HEK293 (cell line): ENCODE data around the gene SYNJ2.

Experiments
- EGR2 ChIP-seq: fragments of 450-650 bp; formaldehyde crosslinking; IDR thresholded peaks from 2 replicates; pipeline ENCODE4 v1.5.1; 2016; ENCODE audit warnings: low read depth, missing biosample characterization, missing genetic modification characterization
- HOXA7 ChIP-seq: sonication (generic); formaldehyde crosslinking; IDR thresholded peaks from 2 replicates; pipeline ENCODE4 v1.8.1; 2022; ENCODE audit warnings: missing genetic modification reagents, borderline replicate concordance
- HOXC10 ChIP-seq: sonication (generic); formaldehyde crosslinking; IDR thresholded peaks from 2 replicates; pipeline ENCODE4 v1.8.1; 2023; ENCODE audit warnings: mild to moderate bottlenecking, missing genetic modification reagents
- SALL2 ChIP-seq: fragments of 450-650 bp; formaldehyde crosslinking; IDR thresholded peaks from 2 replicates; pipeline ENCODE4 v1.5.0; 2017; ENCODE audit warnings: missing biosample characterization, mild to moderate bottlenecking, missing genetic modification characterization, borderline replicate concordance
- SP7 ChIP-seq: fragments of 450-650 bp; formaldehyde crosslinking; IDR thresholded peaks from 2 replicates; pipeline ENCODE4 v1.5.1; 2016; ENCODE audit warnings: missing biosample characterization, missing genetic modification characterization
- TCF7L2 ChIP-seq: IDR thresholded peaks from 2 replicates; pipeline ENCODE4 v1.6.1; 2011; ENCODE audit warnings: low read depth, mild to moderate bottlenecking, inconsistent platforms, low read length, moderate library complexity, borderline replicate concordance
- TRIM28 ChIP-seq: IDR thresholded peaks from 2 replicates; pipeline ENCODE4 v1.6.1; 2011; ENCODE audit warnings: low read length, control low read depth, borderline replicate concordance
- ZBTB21 ChIP-seq: fragments of 450-650 bp; formaldehyde crosslinking; IDR thresholded peaks from 2 replicates; pipeline ENCODE4 v1.5.1; 2017; ENCODE audit warnings: missing biosample characterization, missing genetic modification characterization
- ZIC2 ChIP-seq: fragments of 450-650 bp; formaldehyde crosslinking; IDR thresholded peaks from 2 replicates; pipeline ENCODE4 v1.5.1; 2016; ENCODE audit warnings: missing biosample characterization, missing genetic modification characterization
- ZNF140 ChIP-seq: fragments of 450-650 bp; formaldehyde crosslinking; IDR thresholded peaks from 2 replicates; pipeline ENCODE4 v1.5.1; 2016; ENCODE audit warnings: missing biosample characterization, missing genetic modification characterization
- ZNF175 ChIP-seq: fragments of 450-650 bp; formaldehyde crosslinking; IDR thresholded peaks from 2 replicates; pipeline ENCODE4 v1.5.1; 2016; ENCODE audit warnings: missing biosample characterization, missing genetic modification characterization
- ZNF266 ChIP-seq: fragments of 450-650 bp; formaldehyde crosslinking; IDR thresholded peaks from 2 replicates; pipeline ENCODE4 v1.5.1; 2016; ENCODE audit warnings: missing biosample characterization, missing genetic modification characterization, low read depth
- ZNF324 ChIP-seq: fragments of 450-650 bp; formaldehyde crosslinking; IDR thresholded peaks from 2 replicates; pipeline ENCODE4 v1.5.1; 2016; ENCODE audit warnings: missing biosample characterization, missing genetic modification characterization
- ZNF354C ChIP-seq: fragments of 450-650 bp; formaldehyde crosslinking; IDR thresholded peaks from 2 replicates; pipeline ENCODE4 v1.5.1; 2016; ENCODE audit warnings: missing biosample characterization, missing genetic modification characterization, low read depth, borderline replicate concordance
- ZNF391 ChIP-seq: fragments of 450-650 bp; formaldehyde crosslinking; IDR thresholded peaks from 2 replicates; pipeline ENCODE4 v1.5.1; 2016; ENCODE audit warnings: low read depth, missing biosample characterization, missing genetic modification characterization, borderline replicate concordance
- ZNF501 ChIP-seq: fragments of 450-650 bp; formaldehyde crosslinking; IDR thresholded peaks from 2 replicates; pipeline ENCODE4 v1.5.1; 2016; ENCODE audit warnings: missing biosample characterization, missing genetic modification characterization
- ZNF664 ChIP-seq: fragments of 450-650 bp; formaldehyde crosslinking; IDR thresholded peaks from 2 replicates; pipeline ENCODE4 v1.5.1; 2016; ENCODE audit warnings: missing biosample characterization, missing genetic modification characterization
- ZNF76 ChIP-seq: fragments of 450-650 bp; formaldehyde crosslinking; IDR thresholded peaks from 2 replicates; pipeline ENCODE4; 2016; ENCODE audit warnings: low read depth, missing biosample characterization, missing genetic modification characterization, borderline replicate concordance
- ZNF792 ChIP-seq: fragments of 450-650 bp; formaldehyde crosslinking; IDR thresholded peaks from 2 replicates; pipeline ENCODE4 v1.5.1; 2016; ENCODE audit warnings: missing biosample characterization, missing genetic modification characterization
- ZSCAN23 ChIP-seq: fragments of 450-650 bp; formaldehyde crosslinking; IDR thresholded peaks from 2 replicates; pipeline ENCODE4 v1.5.1; 2016; ENCODE audit warnings: missing biosample characterization, missing genetic modification characterization
- TF ChIP-seq, protein P1 (sequence below): fragments of 450-650 bp; formaldehyde crosslinking; IDR thresholded peaks from 2 replicates; pipeline ENCODE4 v1.5.1; 2016; ENCODE audit warnings: missing biosample characterization, missing genetic modification characterization
- TF ChIP-seq, protein P2 (sequence below): fragments of 450-650 bp; formaldehyde crosslinking; IDR thresholded peaks from 2 replicates; pipeline ENCODE4 v1.5.1; 2016; ENCODE audit warnings: missing biosample characterization, missing genetic modification characterization
- TF ChIP-seq, protein P3 (sequence below): fragments of 450-650 bp; formaldehyde crosslinking; IDR thresholded peaks from 2 replicates; pipeline ENCODE4 v1.5.1; 2016; ENCODE audit warnings: missing biosample characterization, missing genetic modification characterization
- TF ChIP-seq, protein P4 (sequence below): fragments of 450-650 bp; formaldehyde crosslinking; IDR thresholded peaks from 2 replicates; pipeline ENCODE4 v1.5.1; 2016; ENCODE audit warnings: missing biosample characterization, missing genetic modification characterization
- TF ChIP-seq, protein P5 (sequence below): fragments of 450-650 bp; formaldehyde crosslinking; IDR thresholded peaks from 2 replicates; pipeline ENCODE4 v1.5.1; 2016; ENCODE audit warnings: missing biosample characterization, missing genetic modification characterization
- TF ChIP-seq, protein P6 (sequence below): IDR thresholded peaks from 2 replicates; pipeline ENCODE4 v1.6.1; 2011; ENCODE audit warnings: mild to moderate bottlenecking, low read depth, low read length, borderline replicate concordance
- TF ChIP-seq, protein P7 (sequence below): fragments of 450-650 bp; formaldehyde crosslinking; IDR thresholded peaks from 2 replicates; pipeline ENCODE4; 2016; ENCODE audit warnings: missing biosample characterization, missing genetic modification characterization

SYNJ2 gene

DNA sequence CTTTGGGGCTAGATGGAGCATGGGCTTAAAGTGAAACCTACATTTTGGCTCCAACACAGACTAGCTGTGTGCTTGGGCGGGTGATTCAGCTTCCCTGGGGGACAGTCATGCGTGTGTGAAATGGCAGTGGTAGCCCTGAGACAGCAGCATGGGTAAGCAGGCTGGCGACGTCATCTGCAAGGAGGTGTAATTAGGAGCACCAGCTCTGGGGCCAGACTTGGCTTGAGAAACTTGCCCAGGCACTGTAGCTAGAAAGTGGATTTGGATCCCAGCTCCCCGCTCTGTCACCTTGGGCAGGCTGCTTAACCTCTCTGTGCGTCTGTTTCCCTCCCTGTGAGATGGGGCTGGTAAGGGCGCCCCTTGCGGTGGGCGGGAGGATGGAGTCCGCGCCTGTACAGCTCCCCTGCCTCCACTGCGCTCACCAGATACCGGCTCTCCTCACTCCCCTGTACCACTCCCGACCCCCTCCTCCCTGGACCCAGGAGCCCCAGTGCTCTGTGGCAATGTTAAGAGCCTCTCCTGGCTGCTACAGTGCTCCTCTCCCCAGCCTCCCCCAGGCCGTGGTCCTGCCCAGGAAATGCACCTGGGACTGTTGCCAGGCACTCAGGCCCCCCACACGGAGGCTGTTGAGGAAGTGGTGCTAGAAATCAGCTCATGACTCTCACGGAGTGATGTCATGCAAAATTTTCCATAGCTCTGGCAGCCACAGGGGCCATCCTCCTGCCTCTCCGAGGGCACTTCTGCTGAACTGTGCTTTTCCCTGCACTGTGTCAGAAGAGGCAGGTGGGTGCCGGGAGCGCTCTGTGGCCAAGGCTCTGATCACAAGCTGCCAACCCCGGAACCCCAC is 44.6 kb downstream of the SYNJ2 start (continued):
- TF ChIP-seq, protein P1, sequence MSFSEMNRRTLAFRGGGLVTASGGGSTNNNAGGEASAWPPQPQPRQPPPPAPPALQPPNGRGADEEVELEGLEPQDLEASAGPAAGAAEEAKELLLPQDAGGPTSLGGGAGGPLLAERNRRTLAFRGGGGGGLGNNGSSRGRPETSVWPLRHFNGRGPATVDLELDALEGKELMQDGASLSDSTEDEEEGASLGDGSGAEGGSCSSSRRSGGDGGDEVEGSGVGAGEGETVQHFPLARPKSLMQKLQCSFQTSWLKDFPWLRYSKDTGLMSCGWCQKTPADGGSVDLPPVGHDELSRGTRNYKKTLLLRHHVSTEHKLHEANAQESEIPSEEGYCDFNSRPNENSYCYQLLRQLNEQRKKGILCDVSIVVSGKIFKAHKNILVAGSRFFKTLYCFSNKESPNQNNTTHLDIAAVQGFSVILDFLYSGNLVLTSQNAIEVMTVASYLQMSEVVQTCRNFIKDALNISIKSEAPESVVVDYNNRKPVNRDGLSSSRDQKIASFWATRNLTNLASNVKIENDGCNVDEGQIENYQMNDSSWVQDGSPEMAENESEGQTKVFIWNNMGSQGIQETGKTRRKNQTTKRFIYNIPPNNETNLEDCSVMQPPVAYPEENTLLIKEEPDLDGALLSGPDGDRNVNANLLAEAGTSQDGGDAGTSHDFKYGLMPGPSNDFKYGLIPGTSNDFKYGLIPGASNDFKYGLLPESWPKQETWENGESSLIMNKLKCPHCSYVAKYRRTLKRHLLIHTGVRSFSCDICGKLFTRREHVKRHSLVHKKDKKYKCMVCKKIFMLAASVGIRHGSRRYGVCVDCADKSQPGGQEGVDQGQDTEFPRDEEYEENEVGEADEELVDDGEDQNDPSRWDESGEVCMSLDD = peak; percentile 87
- TF ChIP-seq TRIM28 (0 out of 2 replicates have a peak, but pooled peaks have one; percentile 69), SP7 (tag by site-specific recombination) (peak; percentile 84), EGR2 (tag by site-specific recombination) (peak; percentile 9), HOXC10 (CRISPR knock-in tag) (no peak), ZNF354C (tag by site-specific recombination) (no peak), ZNF266 (tag by site-specific recombination) (no peak), ZNF140 (tag by site-specific recombination) (no peak), ZNF792 (tag by site-specific recombination) (no peak), ZNF76 (tag by site-specific recombination) (peak; percentile 66; the same call in 1 of the 2 replicates), ZNF175 (tag by site-specific recombination) (no peak), ZIC2 (peak; percentile 82), HOXA7 (CRISPR knock-in tag) (no peak), ZNF391 (tag by site-specific recombination) (peak; percentile 11; the same call in 1 of the 2 replicates), ZNF324 (tag by site-specific recombination) (peak; percentile 52; the same call in 1 of the 2 replicates), ZNF501 (tag by site-specific recombination) (peak; percentile 88; the same call in 1 of the 2 replicates), ZBTB21 (tag by site-specific recombination) (peak; percentile 95), ZSCAN23 (tag by site-specific recombination) (0 out of 2 replicates have a peak, but pooled peaks have one; percentile 11), ZNF664 (tag by site-specific recombination) (no peak), SALL2 (no peak), TCF7L2 (no peak)
- TF ChIP-seq, protein P2, sequence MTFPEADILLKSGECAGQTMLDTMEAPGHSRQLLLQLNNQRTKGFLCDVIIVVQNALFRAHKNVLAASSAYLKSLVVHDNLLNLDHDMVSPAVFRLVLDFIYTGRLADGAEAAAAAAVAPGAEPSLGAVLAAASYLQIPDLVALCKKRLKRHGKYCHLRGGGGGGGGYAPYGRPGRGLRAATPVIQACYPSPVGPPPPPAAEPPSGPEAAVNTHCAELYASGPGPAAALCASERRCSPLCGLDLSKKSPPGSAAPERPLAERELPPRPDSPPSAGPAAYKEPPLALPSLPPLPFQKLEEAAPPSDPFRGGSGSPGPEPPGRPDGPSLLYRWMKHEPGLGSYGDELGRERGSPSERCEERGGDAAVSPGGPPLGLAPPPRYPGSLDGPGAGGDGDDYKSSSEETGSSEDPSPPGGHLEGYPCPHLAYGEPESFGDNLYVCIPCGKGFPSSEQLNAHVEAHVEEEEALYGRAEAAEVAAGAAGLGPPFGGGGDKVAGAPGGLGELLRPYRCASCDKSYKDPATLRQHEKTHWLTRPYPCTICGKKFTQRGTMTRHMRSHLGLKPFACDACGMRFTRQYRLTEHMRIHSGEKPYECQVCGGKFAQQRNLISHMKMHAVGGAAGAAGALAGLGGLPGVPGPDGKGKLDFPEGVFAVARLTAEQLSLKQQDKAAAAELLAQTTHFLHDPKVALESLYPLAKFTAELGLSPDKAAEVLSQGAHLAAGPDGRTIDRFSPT = peak; percentile 83
- TF ChIP-seq, protein P3, sequence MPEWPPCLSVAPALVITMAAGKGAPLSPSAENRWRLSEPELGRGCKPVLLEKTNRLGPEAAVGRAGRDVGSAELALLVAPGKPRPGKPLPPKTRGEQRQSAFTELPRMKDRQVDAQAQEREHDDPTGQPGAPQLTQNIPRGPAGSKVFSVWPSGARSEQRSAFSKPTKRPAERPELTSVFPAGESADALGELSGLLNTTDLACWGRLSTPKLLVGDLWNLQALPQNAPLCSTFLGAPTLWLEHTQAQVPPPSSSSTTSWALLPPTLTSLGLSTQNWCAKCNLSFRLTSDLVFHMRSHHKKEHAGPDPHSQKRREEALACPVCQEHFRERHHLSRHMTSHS (tag by site-specific recombination) = no peak
- TF ChIP-seq, protein P4, sequence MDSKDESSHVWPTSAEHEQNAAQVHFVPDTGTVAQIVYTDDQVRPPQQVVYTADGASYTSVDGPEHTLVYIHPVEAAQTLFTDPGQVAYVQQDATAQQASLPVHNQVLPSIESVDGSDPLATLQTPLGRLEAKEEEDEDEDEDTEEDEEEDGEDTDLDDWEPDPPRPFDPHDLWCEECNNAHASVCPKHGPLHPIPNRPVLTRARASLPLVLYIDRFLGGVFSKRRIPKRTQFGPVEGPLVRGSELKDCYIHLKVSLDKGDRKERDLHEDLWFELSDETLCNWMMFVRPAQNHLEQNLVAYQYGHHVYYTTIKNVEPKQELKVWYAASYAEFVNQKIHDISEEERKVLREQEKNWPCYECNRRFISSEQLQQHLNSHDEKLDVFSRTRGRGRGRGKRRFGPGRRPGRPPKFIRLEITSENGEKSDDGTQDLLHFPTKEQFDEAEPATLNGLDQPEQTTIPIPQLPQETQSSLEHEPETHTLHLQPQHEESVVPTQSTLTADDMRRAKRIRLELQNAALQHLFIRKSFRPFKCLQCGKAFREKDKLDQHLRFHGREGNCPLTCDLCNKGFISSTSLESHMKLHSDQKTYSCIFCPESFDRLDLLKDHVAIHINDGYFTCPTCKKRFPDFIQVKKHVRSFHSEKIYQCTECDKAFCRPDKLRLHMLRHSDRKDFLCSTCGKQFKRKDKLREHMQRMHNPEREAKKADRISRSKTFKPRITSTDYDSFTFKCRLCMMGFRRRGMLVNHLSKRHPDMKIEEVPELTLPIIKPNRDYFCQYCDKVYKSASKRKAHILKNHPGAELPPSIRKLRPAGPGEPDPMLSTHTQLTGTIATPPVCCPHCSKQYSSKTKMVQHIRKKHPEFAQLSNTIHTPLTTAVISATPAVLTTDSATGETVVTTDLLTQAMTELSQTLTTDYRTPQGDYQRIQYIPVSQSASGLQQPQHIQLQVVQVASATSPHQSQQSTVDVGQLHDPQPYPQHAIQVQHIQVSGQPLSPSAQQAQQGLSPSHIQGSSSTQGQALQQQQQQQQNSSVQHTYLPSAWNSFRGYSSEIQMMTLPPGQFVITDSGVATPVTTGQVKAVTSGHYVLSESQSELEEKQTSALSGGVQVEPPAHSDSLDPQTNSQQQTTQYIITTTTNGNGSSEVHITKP = peak; percentile 96
- TF ChIP-seq, protein P5, sequence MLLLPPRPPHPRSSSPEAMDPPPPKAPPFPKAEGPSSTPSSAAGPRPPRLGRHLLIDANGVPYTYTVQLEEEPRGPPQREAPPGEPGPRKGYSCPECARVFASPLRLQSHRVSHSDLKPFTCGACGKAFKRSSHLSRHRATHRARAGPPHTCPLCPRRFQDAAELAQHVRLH = peak; percentile 79
- TF ChIP-seq, protein P6, sequence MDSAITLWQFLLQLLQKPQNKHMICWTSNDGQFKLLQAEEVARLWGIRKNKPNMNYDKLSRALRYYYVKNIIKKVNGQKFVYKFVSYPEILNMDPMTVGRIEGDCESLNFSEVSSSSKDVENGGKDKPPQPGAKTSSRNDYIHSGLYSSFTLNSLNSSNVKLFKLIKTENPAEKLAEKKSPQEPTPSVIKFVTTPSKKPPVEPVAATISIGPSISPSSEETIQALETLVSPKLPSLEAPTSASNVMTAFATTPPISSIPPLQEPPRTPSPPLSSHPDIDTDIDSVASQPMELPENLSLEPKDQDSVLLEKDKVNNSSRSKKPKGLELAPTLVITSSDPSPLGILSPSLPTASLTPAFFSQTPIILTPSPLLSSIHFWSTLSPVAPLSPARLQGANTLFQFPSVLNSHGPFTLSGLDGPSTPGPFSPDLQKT = no peak
- TF ChIP-seq, protein P7, sequence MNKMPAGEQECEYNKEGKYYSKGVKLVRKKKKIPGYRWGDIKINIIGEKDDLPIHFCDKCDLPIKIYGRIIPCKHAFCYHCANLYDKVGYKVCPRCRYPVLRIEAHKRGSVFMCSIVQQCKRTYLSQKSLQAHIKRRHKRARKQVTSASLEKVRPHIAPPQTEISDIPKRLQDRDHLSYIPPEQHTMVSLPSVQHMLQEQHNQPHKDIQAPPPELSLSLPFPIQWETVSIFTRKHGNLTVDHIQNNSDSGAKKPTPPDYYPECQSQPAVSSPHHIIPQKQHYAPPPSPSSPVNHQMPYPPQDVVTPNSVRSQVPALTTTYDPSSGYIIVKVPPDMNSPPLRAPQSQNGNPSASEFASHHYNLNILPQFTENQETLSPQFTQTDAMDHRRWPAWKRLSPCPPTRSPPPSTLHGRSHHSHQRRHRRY = no peak
